CD4-positive, CD25-positive, alpha-beta regulatory T cell (primary cell): Measurements from ENCODE around the gene VSIG8. TPM values are rescaled to one million over a fixed set of nuclear protein-coding genes. Genes with fewer than 3 reads are reported as not detected.

ENCODE experiments used
- ATAC-seq, 2 donors: fragments of 150-1000 bp; cut with Tn5 transposase; one replicate each; pipeline ENCODE4 v1.10.0; 2021; ENCODE audit warnings: low read depth in 2 of 2, moderate number of reproducible peaks in 2 of 2, moderate library complexity in 1 of 2
- DNase-seq, 3 donors: peaks; one replicate each; pipeline versions ENCODE4 v3.0.0 to v3.0.0-alpha.2; 2012 to 2022; ENCODE audit warnings: mixed read lengths in 1 of 3
- H3K27ac ChIP-seq: one replicate; pipeline ENCODE4 v1.7.0; 2013; ENCODE audit warnings: mild to moderate bottlenecking, low read length; ENCODE audit not compliant: insufficient read depth, poor library complexity, severe bottlenecking
- H3K27me3 ChIP-seq: one replicate; pipeline ENCODE4 v1.7.0; 2013; ENCODE audit warnings: low read length; ENCODE audit not compliant: control insufficient read depth, insufficient read depth
- H3K36me3 ChIP-seq: one replicate; pipeline ENCODE4 v1.7.0; 2013; ENCODE audit warnings: mild to moderate bottlenecking, low read length, moderate library complexity; ENCODE audit not compliant: control insufficient read depth, insufficient read depth
- H3K4me1 ChIP-seq: 2 replicates; pipeline ENCODE4 v1.7.0; 2013; ENCODE audit warnings: mild to moderate bottlenecking, low read length; ENCODE audit not compliant: insufficient read depth, control insufficient read depth, poor library complexity, severe bottlenecking
- H3K4me3 ChIP-seq: one replicate; pipeline ENCODE4 v1.7.0; 2013; ENCODE audit warnings: low read depth, mild to moderate bottlenecking, low read length, moderate library complexity
- H3K9me3 ChIP-seq, 2 experiments: 1 replicate in 1 of 2; 2 replicates in 1 of 2; pipeline ENCODE4 v1.7.0; 2013; ENCODE audit warnings: low read length in 2 of 2, mild to moderate bottlenecking in 1 of 2, moderate library complexity in 1 of 2; ENCODE audit not compliant: control insufficient read depth in 2 of 2
- H3K27ac Mint-ChIP-seq, 3 donors: one replicate each; pipeline ENCODE4 v1.8.0; 2020 to 2022; ENCODE audit warnings: mild to moderate bottlenecking in 3 of 3, mixed read lengths in 3 of 3, moderate library complexity in 2 of 3
- H3K27me3 Mint-ChIP-seq: one replicate; pipeline ENCODE4 v1.8.0; 2022; ENCODE audit warnings: mild to moderate bottlenecking, mixed read lengths
- H3K36me3 Mint-ChIP-seq: one replicate; pipeline ENCODE4 v1.8.0; 2020; ENCODE audit warnings: mixed read lengths
- H3K4me1 Mint-ChIP-seq, 4 donors: one replicate each; pipeline ENCODE4 v1.8.0; 2020 to 2022; ENCODE audit warnings: mixed read lengths in 4 of 4, mild to moderate bottlenecking in 1 of 4
- H3K4me3 Mint-ChIP-seq, 4 donors: one replicate each; pipeline ENCODE4 v1.8.0; 2020 to 2022; ENCODE audit warnings: mild to moderate bottlenecking in 4 of 4, mixed read lengths in 4 of 4, moderate library complexity in 3 of 4
- H3K9me3 Mint-ChIP-seq, 7 donors: one replicate each; pipeline ENCODE4 v1.8.0; 2020 to 2022; ENCODE audit warnings: mixed read lengths in 7 of 7, mild to moderate bottlenecking in 3 of 7, moderate library complexity in 2 of 7
- polyA plus RNA-seq, 4 donors: library from polyadenylated mRNA; unstranded; fragments of 300-500 nt; fragmentation: Illumina TruSeq; gene quantifications; one replicate each; pipeline ENCODE4 v1.2.3, GENCODE V29; 2021
- total RNA-seq: library from RNA; stranded (reverse); gene quantifications from one replicate; pipeline ENCODE4 v1.2.3, GENCODE V29; 2022

The VSIG8 gene
- total and polyA plus RNA-seq, 5 donors from 2014 or later, result not detected

DNA sequence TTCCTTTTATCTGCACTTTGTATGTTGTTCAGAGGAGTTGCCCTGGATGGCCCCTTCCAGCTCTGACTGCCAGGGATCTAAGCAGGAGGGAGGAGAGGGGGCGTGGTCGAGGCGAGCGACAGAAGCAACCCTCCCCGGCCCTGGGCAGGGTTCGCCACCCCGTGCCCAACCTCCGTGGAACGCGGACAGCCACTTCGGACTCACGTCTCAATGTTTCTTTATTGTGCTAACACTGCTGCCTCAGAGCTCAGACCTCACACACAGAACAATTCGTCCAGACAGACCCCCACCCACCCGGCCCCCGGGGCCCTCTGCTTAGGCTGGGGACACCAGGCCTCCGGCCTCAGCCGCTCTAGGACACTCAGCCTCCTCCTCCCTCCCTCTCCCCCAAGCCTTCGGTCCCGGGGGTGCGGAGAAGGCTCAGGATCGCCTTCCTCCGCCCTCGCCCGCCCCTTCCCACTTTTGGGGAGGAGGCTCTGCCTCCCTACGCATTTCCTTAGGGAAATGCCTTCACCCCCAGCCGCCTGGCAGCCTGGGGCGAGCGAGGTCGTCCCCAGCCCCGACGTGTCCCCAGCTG lies 8.3 kb downstream of the VSIG8 start:
- Histone ChIP-seq H3K27me3 (no peaks in the 10 kb centered on the region), H3K4me1 (peaks cover 13% of the 10 kb centered on the region), H3K27ac (peak overlapping the region; percentile 57), H3K4me3 (peak overlapping the region; percentile 40), H3K9me3 (no peaks in the 10 kb centered on the region), H3K36me3 (no peaks in the 10 kb centered on the region)
- peak in 1 of 3 donors; percentile 11 for DNase-seq
- Mint-ChIP-seq H3K27me3 (no peaks in the 10 kb centered on the region), H3K4me1 (peaks cover 11 to 30% (median 14%) of the 10 kb centered on the region in 4 donors), H3K36me3 (no peaks in the 10 kb centered on the region), H3K4me3 (peak overlapping the region; percentile 86 to 94 (median 91)), H3K9me3 (no peaks in the 10 kb centered on the region), H3K27ac (peak overlapping the region; percentile 18 to 91 (median 54))
- ATAC-seq, result no peak

DNA sequence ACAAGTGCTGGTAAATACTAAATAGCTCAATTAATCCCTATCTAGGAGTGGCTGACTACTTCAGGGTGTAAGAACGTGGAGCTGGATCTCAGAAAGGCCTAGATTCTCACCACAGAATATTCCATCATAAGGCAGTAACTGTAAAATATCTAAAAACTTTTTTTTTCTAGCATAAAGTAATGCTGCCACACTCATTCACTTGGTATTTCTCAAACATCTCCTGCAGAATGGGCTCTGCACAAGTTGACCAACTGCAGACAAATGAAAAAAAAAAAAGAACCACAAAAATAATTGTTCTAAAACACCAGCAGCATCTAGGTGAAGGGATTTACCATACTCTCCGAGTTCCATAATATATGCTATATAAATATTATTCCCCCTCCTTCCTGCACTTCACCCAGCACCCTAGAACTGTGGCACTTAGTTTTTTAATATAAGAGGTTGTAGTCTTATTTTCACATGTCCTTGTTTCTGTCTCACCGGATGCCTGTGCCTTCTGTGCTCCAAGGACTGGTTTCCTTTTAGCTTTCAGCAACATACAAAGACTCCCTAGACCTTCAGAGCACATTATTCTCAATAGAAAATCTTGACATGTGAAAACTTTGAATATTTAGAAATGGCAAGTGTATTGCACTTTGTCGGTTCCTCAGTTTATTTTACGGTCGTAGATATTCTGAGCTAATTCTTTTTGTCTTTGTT lies 8.9 kb downstream of the VSIG8 start:
- Histone ChIP-seq H3K27ac (peak overlapping the region; percentile 57), H3K4me1 (peaks cover 13% of the 10 kb centered on the region), H3K27me3 (no peaks in the 10 kb centered on the region), H3K4me3 (peak overlapping the region; percentile 40), H3K36me3 (no peaks in the 10 kb centered on the region), H3K9me3 (no peaks in the 10 kb centered on the region)
- H3K36me3 Mint-ChIP-seq, result no peaks in the 10 kb centered on the region
- peak overlapping the region; percentile 86 to 94 (median 91) for H3K4me3 Mint-ChIP-seq
- no peaks in the 10 kb centered on the region for H3K27me3 Mint-ChIP-seq
- H3K4me1 Mint-ChIP-seq, result peaks cover 11 to 30% (median 14%) of the 10 kb centered on the region in 4 donors
- ATAC-seq (no peak), DNase-seq (peak in 1 of 3 donors; percentile 37)
- peak overlapping the region; percentile 18 to 91 (median 54) for H3K27ac Mint-ChIP-seq
- no peaks in the 10 kb centered on the region for H3K9me3 Mint-ChIP-seq

DNA sequence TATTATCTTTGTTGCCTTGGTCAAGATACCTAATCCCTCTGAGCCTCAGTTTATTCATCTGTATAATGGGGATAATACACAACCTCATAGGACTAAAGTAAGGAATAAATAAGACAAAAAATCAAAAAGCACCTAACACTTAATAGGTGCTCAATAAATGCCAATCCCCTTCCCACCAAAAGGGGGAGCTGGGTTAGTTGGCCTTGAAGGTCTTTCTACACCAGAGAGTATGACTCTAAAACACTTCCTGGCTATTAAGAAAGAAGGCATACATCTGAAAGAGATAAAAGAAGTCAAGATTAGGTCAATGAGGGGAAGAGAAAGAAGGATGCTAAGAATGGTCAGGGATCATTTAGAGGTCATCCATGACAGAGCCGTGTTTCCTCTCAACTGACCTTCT lies 11.1 kb downstream of the VSIG8 start:
- Histone ChIP-seq H3K9me3 (no peaks in the 10 kb centered on the region), H3K27me3 (no peaks in the 10 kb centered on the region), H3K4me3 (no peak overlapping the region), H3K4me1 (peaks cover 13% of the 10 kb centered on the region), H3K36me3 (no peaks in the 10 kb centered on the region), H3K27ac (no peak overlapping the region)
- H3K4me1 Mint-ChIP-seq, result peaks cover 11 to 23% (median 16%) of the 10 kb centered on the region in 4 donors
- H3K27me3 Mint-ChIP-seq, result no peaks in the 10 kb centered on the region
- H3K4me3 Mint-ChIP-seq, result peak overlapping the region in 2 of 4 donors; percentile 33 to 34
- DNase-seq (peak in 1 of 3 donors; percentile 49), ATAC-seq (no peak)
- no peaks in the 10 kb centered on the region for H3K36me3 Mint-ChIP-seq
- no peak overlapping the region for H3K27ac Mint-ChIP-seq
- H3K9me3 Mint-ChIP-seq, result no peaks in the 10 kb centered on the region

DNA sequence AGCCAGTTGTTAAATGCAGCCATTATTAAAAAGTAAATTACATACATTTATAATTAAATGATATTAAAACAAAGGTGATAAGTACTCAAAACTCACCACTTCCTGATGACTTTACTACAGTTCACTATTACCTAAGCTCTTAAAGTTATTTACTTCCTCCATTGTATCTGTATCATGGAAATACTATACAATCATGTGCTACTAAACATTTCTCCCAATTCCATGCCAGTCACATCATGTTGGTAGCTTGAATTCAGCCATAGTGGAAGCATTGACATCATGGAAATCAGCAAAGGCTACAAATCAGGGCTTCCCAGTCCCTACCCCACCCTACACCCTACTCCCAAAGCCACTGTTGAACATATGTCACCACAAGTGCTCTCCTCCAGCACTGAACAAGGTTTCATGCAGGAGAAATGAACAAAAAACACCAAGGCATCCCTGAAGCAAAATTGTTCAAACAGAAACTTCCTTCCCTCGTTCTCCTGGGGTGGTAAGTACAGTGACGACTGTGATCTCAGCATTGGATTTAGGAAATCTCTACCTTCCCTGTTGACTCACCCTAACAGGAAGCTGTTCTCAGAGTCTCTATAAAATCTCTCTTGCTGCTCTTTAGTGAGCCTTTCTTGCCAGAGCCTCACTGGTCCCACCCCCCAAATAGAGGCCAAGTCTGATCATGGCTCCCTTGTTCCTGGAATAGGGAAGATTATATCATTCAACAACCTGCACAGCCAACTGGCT lies 12.7 kb downstream of the VSIG8 start:
- DNase-seq (no peak), ATAC-seq (no peak)
- Histone ChIP-seq H3K4me3 (no peak overlapping the region), H3K27ac (no peak overlapping the region), H3K4me1 (peaks cover 7% of the 10 kb centered on the region), H3K9me3 (no peaks in the 10 kb centered on the region), H3K36me3 (no peaks in the 10 kb centered on the region), H3K27me3 (no peaks in the 10 kb centered on the region)
- H3K36me3 Mint-ChIP-seq, result no peaks in the 10 kb centered on the region
- H3K4me1 Mint-ChIP-seq, result peaks cover 6 to 17% (median 11%) of the 10 kb centered on the region in 4 donors
- peak overlapping the region in 1 of 3 donors; percentile 5 for H3K27ac Mint-ChIP-seq
- no peaks in the 10 kb centered on the region for H3K27me3 Mint-ChIP-seq
- no peaks in the 10 kb centered on the region for H3K9me3 Mint-ChIP-seq
- H3K4me3 Mint-ChIP-seq, result no peak overlapping the region

DNA sequence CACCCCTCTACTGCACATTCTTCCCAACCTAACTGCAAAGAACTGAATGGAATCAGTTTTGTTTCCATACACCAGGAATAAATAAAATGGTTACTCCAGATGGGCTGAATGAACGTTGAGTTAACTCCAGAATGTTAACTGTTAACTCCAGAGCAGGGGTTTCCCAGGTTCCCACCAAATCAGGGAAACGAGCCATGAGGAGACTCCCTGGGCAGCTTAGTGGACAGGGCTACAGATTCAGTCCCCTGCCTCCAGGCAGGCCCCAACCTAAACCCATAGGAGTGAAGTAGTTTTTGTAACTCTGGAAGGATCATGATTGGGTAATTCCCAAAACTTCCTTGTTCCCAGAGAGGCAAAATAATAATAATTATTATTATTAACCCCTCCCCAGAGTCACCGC lies 14.1 kb downstream of the VSIG8 start:
- Histone ChIP-seq H3K27ac (no peak overlapping the region), H3K9me3 (no peaks in the 10 kb centered on the region), H3K36me3 (no peaks in the 10 kb centered on the region), H3K4me3 (no peak overlapping the region), H3K27me3 (no peaks in the 10 kb centered on the region), H3K4me1 (no peaks in the 10 kb centered on the region)
- DNase-seq, result no peak
- ATAC-seq, result no peak
- H3K36me3 Mint-ChIP-seq, result no peaks in the 10 kb centered on the region
- H3K4me1 Mint-ChIP-seq, result peaks cover 0 to 9% (median 5%) of the 10 kb centered on the region in 4 donors
- H3K27me3 Mint-ChIP-seq, result peaks cover 5% of the 10 kb centered on the region
- no peak overlapping the region for H3K27ac Mint-ChIP-seq
- H3K4me3 Mint-ChIP-seq, result no peak overlapping the region
- no peaks in the 10 kb centered on the region for H3K9me3 Mint-ChIP-seq

DNA sequence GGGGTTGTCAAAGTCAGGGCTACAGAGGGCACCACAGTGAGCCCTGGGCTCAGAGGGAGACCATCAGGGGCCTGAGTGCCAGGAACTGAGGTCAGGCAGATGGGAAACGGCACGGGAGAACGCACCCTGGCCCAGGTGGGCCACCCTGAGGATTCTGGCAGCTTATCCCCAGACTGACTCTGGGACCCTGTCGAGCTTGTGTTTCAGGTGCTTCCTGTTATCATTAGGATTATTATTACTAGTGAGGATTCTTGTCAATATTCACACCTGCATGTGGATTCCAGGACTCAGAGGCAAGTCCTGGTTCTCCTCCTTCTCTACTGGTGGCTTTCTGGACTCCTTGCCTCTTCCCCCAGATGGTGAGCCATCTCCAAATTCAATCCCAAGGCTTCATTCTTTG lies 15.2 kb downstream of the VSIG8 start:
- Mint-ChIP-seq H3K4me3 (no peak overlapping the region), H3K4me1 (peaks cover 0 to 5% (median 3%) of the 10 kb centered on the region in 4 donors), H3K27ac (no peak overlapping the region), H3K27me3 (peaks cover 5% of the 10 kb centered on the region), H3K36me3 (no peaks in the 10 kb centered on the region), H3K9me3 (no peaks in the 10 kb centered on the region)
- Histone ChIP-seq H3K9me3 (no peaks in the 10 kb centered on the region), H3K27me3 (no peaks in the 10 kb centered on the region), H3K4me1 (no peaks in the 10 kb centered on the region), H3K36me3 (no peaks in the 10 kb centered on the region), H3K4me3 (no peak overlapping the region), H3K27ac (no peak overlapping the region)
- ATAC-seq, result no peak
- DNase-seq, result no peak

DNA sequence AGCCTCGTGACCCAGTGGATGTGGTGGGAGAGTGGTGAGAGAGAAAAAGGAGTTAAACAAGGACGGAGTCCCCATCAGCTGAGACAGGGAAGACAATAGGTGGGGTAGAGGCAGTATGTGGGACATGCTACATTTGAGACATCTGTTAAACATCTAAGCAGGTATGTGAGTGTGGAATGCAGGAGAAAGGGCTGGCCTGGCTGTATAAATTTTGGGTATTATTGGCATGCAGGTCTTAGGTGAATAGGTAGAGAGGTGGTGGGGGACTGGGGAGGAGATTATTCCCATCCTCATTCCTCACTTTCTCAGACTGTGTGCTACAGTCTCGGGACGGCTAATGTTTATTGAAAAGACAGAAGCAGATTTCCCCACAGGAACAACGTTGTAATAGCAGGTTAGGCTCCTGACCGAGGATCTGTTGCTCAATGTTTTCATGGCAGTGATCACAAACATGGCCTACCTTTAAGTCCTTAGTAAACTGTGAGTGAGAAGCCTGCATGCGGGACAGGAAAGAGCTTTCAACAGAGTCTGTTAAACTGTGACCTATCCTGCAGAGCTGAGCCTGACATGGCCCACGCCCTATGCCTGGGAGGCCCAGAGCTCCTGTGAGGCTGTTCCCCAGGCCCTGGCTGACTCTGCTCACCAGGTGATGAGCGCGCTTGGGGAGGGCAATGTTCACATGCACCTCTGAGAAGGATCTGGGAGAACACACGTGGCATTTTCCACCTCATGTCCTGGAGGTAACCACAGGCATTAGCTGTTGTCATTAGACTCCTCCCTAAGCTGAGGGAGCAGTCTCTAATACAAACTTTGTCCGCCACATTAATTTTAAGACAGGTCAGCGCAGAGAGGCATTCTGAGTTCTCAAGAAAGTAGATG lies 16.5 kb downstream of the VSIG8 start:
- Histone ChIP-seq H3K27me3 (no peaks in the 10 kb centered on the region), H3K4me3 (no peak overlapping the region), H3K27ac (no peak overlapping the region), H3K4me1 (no peaks in the 10 kb centered on the region), H3K9me3 (no peaks in the 10 kb centered on the region), H3K36me3 (no peaks in the 10 kb centered on the region)
- ATAC-seq, result no peak
- H3K4me1 Mint-ChIP-seq, result peaks cover 0 to 3% (median 0%) of the 10 kb centered on the region in 4 donors
- DNase-seq, result no peak
- H3K27me3 Mint-ChIP-seq, result peaks cover 5% of the 10 kb centered on the region
- H3K27ac Mint-ChIP-seq, result no peak overlapping the region
- peaks cover 0 to 1% (median 0%) of the 10 kb centered on the region in 7 donors for H3K9me3 Mint-ChIP-seq
- no peak overlapping the region for H3K4me3 Mint-ChIP-seq
- peaks cover 4% of the 10 kb centered on the region for H3K36me3 Mint-ChIP-seq
